ENCODE data around the gene PLSCR5. TPM values are rescaled to one million over a fixed set of nuclear protein-coding genes. Genes with fewer than 3 reads are reported as not detected.

PLSCR5 gene
- polyA plus RNA-seq, 1 donor (not counting 4 experiments of a cell fraction or from before 2014, with no cell fraction given), result not detected

- TF ChIP-seq EZH2 (IDR thresholded peaks at IDR 0.05; ENCODE audit: low read length), result no peak
- dilution Hi-C loops (cut with MboI; ENCODE audit: extremely low pct_ligation_motif_present, low sequenced_read_pairs), result no loop called here
- Histone ChIP-seq H3K9me1 (ENCODE audit: control insufficient read depth, extremely low read depth, insufficient read depth, low read length) (no peaks in the 10 kb centered on the region), H4K20me1 (ENCODE audit: control insufficient read depth, extremely low read depth, insufficient read depth, low read length) (no peaks in the 10 kb centered on the region), H3K27ac (ENCODE audit: control insufficient read depth, insufficient read depth, low read length) (no peak overlapping the region), H3K4me2 (ENCODE audit: control insufficient read depth, extremely low read depth, insufficient read depth, low read depth, low read length) (no peak overlapping the region), H3K9ac (ENCODE audit: control insufficient read depth, extremely low read depth, insufficient read depth, low read length) (no peak overlapping the region), H3K4me3 (ENCODE audit: control insufficient read depth in 2 of 3, extremely low read depth in 1 of 3, insufficient read depth in 2 of 3, low read depth in 1 of 3, low read length in 3 of 3) (no peak overlapping the region), H3K27me3 (ENCODE audit: control insufficient read depth, extremely low read depth, insufficient read depth, low read length) (no peaks in the 10 kb centered on the region), H3K36me3 (ENCODE audit: control insufficient read depth in 2 of 2, extremely low read depth in 1 of 2, insufficient read depth in 2 of 2, low read length in 2 of 2) (no peaks in the 10 kb centered on the region), H3K9me3 (ENCODE audit: control insufficient read depth, low read depth, low read length) (no peaks in the 10 kb centered on the region), H2AFZ (ENCODE audit: control insufficient read depth, low read length) (no peak overlapping the region), H3K4me1 (ENCODE audit: control insufficient read depth, extremely low read depth, insufficient read depth, low read length) (peaks cover 4% of the 10 kb centered on the region), H3K79me2 (ENCODE audit: control insufficient read depth, insufficient read depth, low read length) (no peaks in the 10 kb centered on the region)
- no peak for DNase-seq (ENCODE audit: low read depth, low spot score)
- no peak for FAIRE-seq
Observed at GRCh38 chr3:146593776-146594175, 11.4 kb downstream of the PLSCR5 start.

GRCh38 chr3:146590521-146590920, 14.6 kb downstream of the PLSCR5 start:
- Histone ChIP-seq H3K4me3 (ENCODE audit: control insufficient read depth in 2 of 3, extremely low read depth in 1 of 3, insufficient read depth in 2 of 3, low read depth in 1 of 3, low read length in 3 of 3) (no peak overlapping the region), H3K9ac (ENCODE audit: control insufficient read depth, extremely low read depth, insufficient read depth, low read length) (no peak overlapping the region), H3K79me2 (ENCODE audit: control insufficient read depth, insufficient read depth, low read length) (no peaks in the 10 kb centered on the region), H3K27me3 (ENCODE audit: control insufficient read depth, extremely low read depth, insufficient read depth, low read length) (no peaks in the 10 kb centered on the region), H3K36me3 (ENCODE audit: control insufficient read depth in 2 of 2, extremely low read depth in 1 of 2, insufficient read depth in 2 of 2, low read length in 2 of 2) (no peaks in the 10 kb centered on the region), H3K9me1 (ENCODE audit: control insufficient read depth, extremely low read depth, insufficient read depth, low read length) (no peaks in the 10 kb centered on the region), H4K20me1 (ENCODE audit: control insufficient read depth, extremely low read depth, insufficient read depth, low read length) (no peaks in the 10 kb centered on the region), H3K4me2 (ENCODE audit: control insufficient read depth, extremely low read depth, insufficient read depth, low read depth, low read length) (no peak overlapping the region), H3K9me3 (ENCODE audit: control insufficient read depth, low read depth, low read length) (no peaks in the 10 kb centered on the region), H3K4me1 (ENCODE audit: control insufficient read depth, extremely low read depth, insufficient read depth, low read length) (no peaks in the 10 kb centered on the region), H2AFZ (ENCODE audit: control insufficient read depth, low read length) (no peak overlapping the region), H3K27ac (ENCODE audit: control insufficient read depth, insufficient read depth, low read length) (no peak overlapping the region)
- TF ChIP-seq CTCF (optimal IDR thresholded peaks at IDR 0.05 in 1 of 3, IDR thresholded peaks at IDR 0.05 in 1 of 3, conservative IDR thresholded peaks at IDR 0.05 in 1 of 3; ENCODE audit: extremely low read depth in 1 of 3, insufficient read depth in 2 of 3, low read length in 3 of 3) (no peak), EZH2 (IDR thresholded peaks at IDR 0.05; ENCODE audit: low read length) (no peak)
- dilution Hi-C loops (cut with MboI; ENCODE audit: extremely low pct_ligation_motif_present, low sequenced_read_pairs), result no loop called here
- FAIRE-seq, result peak; percentile 59
- no peak for DNase-seq (ENCODE audit: low read depth, low spot score)

- Histone ChIP-seq H3K79me2 (ENCODE audit: control insufficient read depth, insufficient read depth, low read length) (no peaks in the 10 kb centered on the region), H3K27me3 (ENCODE audit: control insufficient read depth, extremely low read depth, insufficient read depth, low read length) (no peaks in the 10 kb centered on the region), H3K9ac (ENCODE audit: control insufficient read depth, extremely low read depth, insufficient read depth, low read length) (no peak overlapping the region), H2AFZ (ENCODE audit: control insufficient read depth, low read length) (no peak overlapping the region), H3K9me3 (ENCODE audit: control insufficient read depth, low read depth, low read length) (no peaks in the 10 kb centered on the region), H3K27ac (ENCODE audit: control insufficient read depth, insufficient read depth, low read length) (no peak overlapping the region), H3K9me1 (ENCODE audit: control insufficient read depth, extremely low read depth, insufficient read depth, low read length) (no peaks in the 10 kb centered on the region), H3K4me1 (ENCODE audit: control insufficient read depth, extremely low read depth, insufficient read depth, low read length) (no peaks in the 10 kb centered on the region), H3K36me3 (ENCODE audit: control insufficient read depth in 2 of 2, extremely low read depth in 1 of 2, insufficient read depth in 2 of 2, low read length in 2 of 2) (no peaks in the 10 kb centered on the region), H3K4me2 (ENCODE audit: control insufficient read depth, extremely low read depth, insufficient read depth, low read depth, low read length) (no peak overlapping the region), H4K20me1 (ENCODE audit: control insufficient read depth, extremely low read depth, insufficient read depth, low read length) (no peaks in the 10 kb centered on the region), H3K4me3 (ENCODE audit: control insufficient read depth in 2 of 3, extremely low read depth in 1 of 3, insufficient read depth in 2 of 3, low read depth in 1 of 3, low read length in 3 of 3) (no peak overlapping the region)
- FAIRE-seq, result no peak
- TF ChIP-seq EZH2 (IDR thresholded peaks at IDR 0.05; ENCODE audit: low read length), result no peak
- TF ChIP-seq CTCF (optimal IDR thresholded peaks at IDR 0.05 in 1 of 3, IDR thresholded peaks at IDR 0.05 in 1 of 3, conservative IDR thresholded peaks at IDR 0.05 in 1 of 3; ENCODE audit: extremely low read depth in 1 of 3, insufficient read depth in 2 of 3, low read length in 3 of 3), result peak in 2 of 3 experiments; percentile 30 to 51
- dilution Hi-C loops (cut with MboI; ENCODE audit: extremely low pct_ligation_motif_present, low sequenced_read_pairs), result no loop called here
- DNase-seq (ENCODE audit: low read depth, low spot score), result no peak
Observed at GRCh38 chr3:146589899-146590508, 15.1 kb downstream of the PLSCR5 start.

All from keratinocyte (primary cell).